Peyer's patch (tissue), 4 donors: ENCODE results near the gene KCTD7. TPM values are rescaled to one million over a fixed set of nuclear protein-coding genes. Genes with fewer than 3 reads are reported as not detected.
A peak's percentile ranks its signal among the peaks of the same experiment; 100 is the strongest.

Source experiments
- DNase-seq, 3 donors: peaks; one replicate each; pipeline ENCODE4 v3.0.0-alpha.2; 2017 to 2019
- H3K27ac ChIP-seq, 4 donors: fragments of 200-600 bp; sonication (generic); one replicate each; pipeline ENCODE4 v1.5.1; 2016 to 2019
- H3K27me3 ChIP-seq, 2 donors: fragments of 200-600 bp; sonication (generic); one replicate each; pipeline ENCODE4 v1.5.1; 2019
- H3K36me3 ChIP-seq, 3 donors: fragments of 200-600 bp; sonication (generic); one replicate each; pipeline ENCODE4 v1.5.1; 2016 to 2019
- H3K4me1 ChIP-seq, 4 donors: fragments of 200-600 bp; sonication (generic); one replicate each; pipeline ENCODE4 v1.5.1; 2016 to 2019
- H3K4me3 ChIP-seq, 4 donors: fragments of 200-600 bp; sonication (generic); 1 replicate in 3 of 4; 2 replicates in 1 of 4; pipeline ENCODE4 v1.5.1; 2016 to 2019; ENCODE audit warnings: mild to moderate bottlenecking in 1 of 4
- H3K9me3 ChIP-seq, 4 donors: fragments of 200-600 bp; sonication (generic); one replicate each; pipeline ENCODE4 v1.5.1; 2016 to 2019; ENCODE audit warnings: mild to moderate bottlenecking in 1 of 4
- CTCF ChIP-seq, 6 experiments: fragments of 450-650 bp in 4 of 6; fragments of 200-600 bp in 2 of 6; sonication (generic) in 1 of 6; IDR thresholded peaks; one replicate each; pipeline ENCODE4 v1.5.1; 2017 to 2019; ENCODE audit warnings: antibody characterized with exemption in 6 of 6, mild to moderate bottlenecking in 3 of 6, moderate library complexity in 1 of 6
- POLR2A ChIP-seq, 2 donors: fragments of 450-650 bp; IDR thresholded peaks; one replicate each; pipeline ENCODE4 v1.5.1; 2017; ENCODE audit warnings: antibody characterized with exemption in 2 of 2, mild to moderate bottlenecking in 2 of 2, moderate library complexity in 2 of 2
- total RNA-seq, 4 donors: library from RNA; depleted of rRNA; stranded (reverse); fragments of >200 nt; gene quantifications; one replicate each; pipeline ENCODE4 v1.1.0, GENCODE V29; 2016

KCTD7 gene
- total RNA-seq, 4 donors from 2014 or later = 6.6 to 20.7 (median 14.3) TPM

GRCh38 chr7:66662646-66663264, 34.1 kb downstream of the KCTD7 start:
- H3K27me3 ChIP-seq = no peaks in the 10 kb centered on the region
- no peak overlapping the region for H3K27ac ChIP-seq
- TF ChIP-seq POLR2A (IDR thresholded peaks at IDR 0.05) (no peak), CTCF (IDR thresholded peaks at IDR 0.05) (no peak)
- H3K4me3 ChIP-seq = no peak overlapping the region
- no peak for DNase-seq
- no peaks in the 10 kb centered on the region for H3K9me3 ChIP-seq
- no peaks in the 10 kb centered on the region for H3K4me1 ChIP-seq
- no peaks in the 10 kb centered on the region for H3K36me3 ChIP-seq

GRCh38 chr7:66664590-66665293, 36.1 kb downstream of the KCTD7 start:
- Histone ChIP-seq H3K27me3 (no peaks in the 10 kb centered on the region), H3K9me3 (no peaks in the 10 kb centered on the region), H3K4me3 (no peak overlapping the region), H3K36me3 (no peaks in the 10 kb centered on the region), H3K4me1 (no peaks in the 10 kb centered on the region), H3K27ac (no peak overlapping the region)
- no peak for TF ChIP-seq CTCF (IDR thresholded peaks at IDR 0.05)
- TF ChIP-seq POLR2A (IDR thresholded peaks at IDR 0.05) = no peak
- DNase-seq = no peak

GRCh38 chr7:66666313-66666952, 37.8 kb downstream of the KCTD7 start:
- Histone ChIP-seq H3K27ac (no peak overlapping the region), H3K9me3 (no peaks in the 10 kb centered on the region), H3K36me3 (no peaks in the 10 kb centered on the region), H3K4me1 (no peaks in the 10 kb centered on the region), H3K27me3 (no peaks in the 10 kb centered on the region), H3K4me3 (no peak overlapping the region)
- no peak for TF ChIP-seq CTCF (IDR thresholded peaks at IDR 0.05)
- TF ChIP-seq POLR2A (IDR thresholded peaks at IDR 0.05) = no peak
- DNase-seq = peak in 1 of 3 donors; percentile 36

GRCh38 chr7:66667023-66667728, 38.5 kb downstream of the KCTD7 start:
- no peak for TF ChIP-seq CTCF (IDR thresholded peaks at IDR 0.05)
- no peak for TF ChIP-seq POLR2A (IDR thresholded peaks at IDR 0.05)

GRCh38 chr7:66668112-66668511, 39.4 kb downstream of the KCTD7 start:
- no peak overlapping the region for H3K4me3 ChIP-seq
- H3K27ac ChIP-seq = no peak overlapping the region
- peak in 1 of 3 donors; percentile 33 for DNase-seq
- H3K36me3 ChIP-seq = no peaks in the 10 kb centered on the region
- no peaks in the 10 kb centered on the region for H3K27me3 ChIP-seq
- no peaks in the 10 kb centered on the region for H3K9me3 ChIP-seq
- H3K4me1 ChIP-seq = no peaks in the 10 kb centered on the region
- TF ChIP-seq CTCF (IDR thresholded peaks at IDR 0.05) (no peak), POLR2A (IDR thresholded peaks at IDR 0.05) (no peak)

More at GRCh38 chr7:66667023-66667728, 38.5 kb downstream of the KCTD7 start:
- Histone ChIP-seq H3K27ac (no peak overlapping the region), H3K27me3 (no peaks in the 10 kb centered on the region), H3K4me3 (no peak overlapping the region), H3K36me3 (no peaks in the 10 kb centered on the region), H3K4me1 (no peaks in the 10 kb centered on the region), H3K9me3 (no peaks in the 10 kb centered on the region)
- DNase-seq = no peak
